ENCODE data around the gene CCDC91.
"Not testable (repeated sequence)": the region's sequence is repeated elsewhere in the genome, so short reads cannot be mapped to it uniquely, and the experiment has no call there.

DNA sequence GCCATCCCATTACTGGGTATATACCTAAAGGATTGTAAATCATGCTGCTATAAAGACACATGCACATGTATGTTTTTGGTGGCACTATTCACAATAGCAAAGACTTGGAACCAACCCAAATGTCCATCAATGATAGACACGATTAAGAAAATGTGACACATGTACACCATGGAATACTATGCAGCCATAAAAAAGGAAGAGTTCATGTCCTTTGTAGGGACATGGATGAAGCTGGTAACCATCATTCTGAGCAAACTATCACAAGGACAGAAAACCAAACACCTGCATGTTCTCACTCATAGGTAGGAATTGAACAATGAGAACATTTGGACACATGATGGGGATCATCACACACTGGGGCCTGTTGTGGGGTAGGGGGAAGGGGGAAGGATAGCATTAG lies 288.8 kb downstream of the CCDC91 start:
- TF ChIP-seq, protein P1, sequence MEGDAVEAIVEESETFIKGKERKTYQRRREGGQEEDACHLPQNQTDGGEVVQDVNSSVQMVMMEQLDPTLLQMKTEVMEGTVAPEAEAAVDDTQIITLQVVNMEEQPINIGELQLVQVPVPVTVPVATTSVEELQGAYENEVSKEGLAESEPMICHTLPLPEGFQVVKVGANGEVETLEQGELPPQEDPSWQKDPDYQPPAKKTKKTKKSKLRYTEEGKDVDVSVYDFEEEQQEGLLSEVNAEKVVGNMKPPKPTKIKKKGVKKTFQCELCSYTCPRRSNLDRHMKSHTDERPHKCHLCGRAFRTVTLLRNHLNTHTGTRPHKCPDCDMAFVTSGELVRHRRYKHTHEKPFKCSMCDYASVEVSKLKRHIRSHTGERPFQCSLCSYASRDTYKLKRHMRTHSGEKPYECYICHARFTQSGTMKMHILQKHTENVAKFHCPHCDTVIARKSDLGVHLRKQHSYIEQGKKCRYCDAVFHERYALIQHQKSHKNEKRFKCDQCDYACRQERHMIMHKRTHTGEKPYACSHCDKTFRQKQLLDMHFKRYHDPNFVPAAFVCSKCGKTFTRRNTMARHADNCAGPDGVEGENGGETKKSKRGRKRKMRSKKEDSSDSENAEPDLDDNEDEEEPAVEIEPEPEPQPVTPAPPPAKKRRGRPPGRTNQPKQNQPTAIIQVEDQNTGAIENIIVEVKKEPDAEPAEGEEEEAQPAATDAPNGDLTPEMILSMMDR (optimal IDR thresholded peaks at IDR 0.05 in 1 of 3, IDR thresholded peaks at IDR 0.05 in 1 of 3, conservative IDR thresholded peaks at IDR 0.05 in 1 of 3; ENCODE audit: extremely low read depth in 1 of 3, insufficient read depth in 2 of 3, low read length in 3 of 3), result not testable (repeated sequence)
- not testable (repeated sequence) for TF ChIP-seq EZH2 (IDR thresholded peaks at IDR 0.05; ENCODE audit: low read length)
